GM10847 (cell line): ENCODE measurements around the gene PCDHA12.
"Not testable (repeated sequence)": the region's sequence is repeated elsewhere in the genome, so short reads cannot be mapped to it uniquely, and the experiment has no call there.

Experiments used
- POLR2A ChIP-seq: IDR thresholded peaks from 2 replicates; pipeline ENCODE4 v1.6.1; 2011; ENCODE audit not compliant: insufficient read length; ENCODE audit errors: extremely low read depth

The PCDHA12 gene, protein sequence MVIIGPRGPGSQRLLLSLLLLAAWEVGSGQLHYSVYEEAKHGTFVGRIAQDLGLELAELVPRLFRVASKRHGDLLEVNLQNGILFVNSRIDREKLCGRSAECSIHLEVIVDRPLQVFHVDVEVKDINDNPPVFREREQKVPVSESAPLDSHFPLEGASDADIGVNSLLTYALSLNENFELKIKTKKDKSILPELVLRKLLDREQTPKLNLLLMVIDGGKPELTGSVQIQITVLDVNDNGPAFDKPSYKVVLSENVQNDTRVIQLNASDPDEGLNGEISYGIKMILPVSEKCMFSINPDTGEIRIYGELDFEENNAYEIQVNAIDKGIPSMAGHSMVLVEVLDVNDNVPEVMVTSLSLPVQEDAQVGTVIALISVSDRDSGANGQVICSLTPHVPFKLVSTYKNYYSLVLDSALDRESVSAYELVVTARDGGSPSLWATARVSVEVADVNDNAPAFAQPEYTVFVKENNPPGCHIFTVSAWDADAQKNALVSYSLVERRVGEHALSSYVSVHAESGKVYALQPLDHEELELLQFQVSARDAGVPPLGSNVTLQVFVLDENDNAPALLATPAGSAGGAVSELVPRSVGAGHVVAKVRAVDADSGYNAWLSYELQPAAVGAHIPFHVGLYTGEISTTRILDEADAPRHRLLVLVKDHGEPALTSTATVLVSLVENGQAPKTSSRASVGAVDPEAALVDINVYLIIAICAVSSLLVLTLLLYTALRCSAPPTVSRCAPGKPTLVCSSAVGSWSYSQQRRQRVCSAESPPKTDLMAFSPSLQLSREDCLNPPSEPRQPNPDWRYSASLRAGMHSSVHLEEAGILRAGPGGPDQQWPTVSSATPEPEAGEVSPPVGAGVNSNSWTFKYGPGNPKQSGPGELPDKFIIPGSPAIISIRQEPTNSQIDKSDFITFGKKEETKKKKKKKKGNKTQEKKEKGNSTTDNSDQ

DNA sequence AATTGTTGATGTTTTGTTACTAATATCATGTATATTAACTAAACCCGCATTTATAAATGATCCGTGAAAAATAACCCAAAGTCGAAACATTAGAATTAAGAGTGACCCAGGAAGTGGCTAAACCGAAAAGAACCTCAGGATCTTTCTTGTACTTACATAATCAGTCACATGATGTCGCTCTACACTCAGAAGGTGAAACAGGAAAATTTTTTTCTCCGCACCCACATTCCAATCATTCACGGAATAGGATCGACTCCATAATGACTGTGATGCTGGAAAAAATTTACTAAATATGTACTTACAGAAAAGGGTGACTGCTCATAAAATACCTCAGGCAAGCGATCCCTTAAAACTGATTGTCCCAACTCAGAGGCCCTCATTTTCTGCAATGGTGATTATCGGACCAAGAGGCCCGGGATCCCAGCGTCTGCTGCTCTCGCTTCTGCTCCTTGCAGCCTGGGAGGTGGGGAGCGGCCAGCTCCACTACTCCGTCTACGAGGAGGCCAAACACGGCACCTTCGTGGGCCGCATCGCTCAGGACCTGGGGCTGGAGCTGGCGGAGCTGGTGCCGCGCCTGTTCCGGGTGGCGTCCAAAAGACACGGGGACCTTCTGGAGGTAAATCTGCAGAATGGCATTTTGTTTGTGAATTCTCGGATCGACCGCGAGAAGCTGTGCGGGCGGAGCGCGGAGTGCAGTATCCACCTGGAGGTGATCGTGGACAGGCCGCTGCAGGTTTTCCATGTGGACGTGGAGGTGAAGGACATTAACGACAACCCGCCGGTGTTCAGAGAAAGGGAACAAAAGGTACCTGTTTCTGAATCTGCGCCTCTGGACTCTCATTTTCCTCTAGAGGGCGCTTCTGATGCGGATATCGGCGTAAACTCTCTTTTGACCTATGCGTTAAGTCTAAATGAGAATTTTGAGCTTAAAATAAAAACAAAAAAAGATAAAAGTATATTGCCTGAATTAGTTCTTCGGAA is at the start of gene PCDHA12:
Gene PCDHA12, plus strand, starts transcription at position 224 of the 981 bp plus-strand sequence. Its CDS starts 165 bp downstream, at position 389.
- no peak for TF ChIP-seq POLR2A

GRCh38 chr5:140827704-140828361 is 47.3 kb upstream of the PCDHA12 start, which contains the start of gene PCDHA6:
Gene PCDHA6, plus strand, starts transcription at chr5:140827960. Its CDS starts 132 bp downstream, at chr5:140828092.
- no peak for TF ChIP-seq POLR2A

- TF ChIP-seq POLR2A = no peak
Measured at GRCh38 chr5:140828362-140828737, 46.8 kb upstream of the PCDHA12 start.

DNA sequence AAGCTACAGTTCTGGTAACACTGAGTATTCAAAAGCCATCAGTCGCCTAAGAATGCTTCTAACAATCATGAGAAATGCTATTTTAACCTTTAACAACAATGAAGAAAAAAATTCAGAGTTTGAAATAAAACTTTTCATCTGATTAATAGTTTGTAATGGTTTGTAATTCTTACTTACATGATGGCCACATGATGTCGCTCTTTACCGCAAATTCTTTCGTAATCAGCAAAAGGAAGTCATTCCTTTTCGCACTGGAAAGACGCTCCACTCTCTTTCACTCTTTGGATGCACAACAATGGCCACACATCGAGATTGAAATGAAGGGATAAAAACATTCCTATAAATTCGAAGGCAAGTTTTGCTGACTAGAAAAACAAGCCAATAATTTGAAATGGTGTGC is 41.1 kb upstream of the PCDHA12 start, which contains the start of gene PCDHA7:
Gene PCDHA7, plus strand, starts transcription at position 277 of the 400 bp plus-strand sequence. Its CDS starts 115 bp downstream, at position 392.
- no peak for TF ChIP-seq POLR2A

- no peak for TF ChIP-seq POLR2A
Measured at GRCh38 chr5:140835622-140836510, 39.2 kb upstream of the PCDHA12 start.

DNA sequence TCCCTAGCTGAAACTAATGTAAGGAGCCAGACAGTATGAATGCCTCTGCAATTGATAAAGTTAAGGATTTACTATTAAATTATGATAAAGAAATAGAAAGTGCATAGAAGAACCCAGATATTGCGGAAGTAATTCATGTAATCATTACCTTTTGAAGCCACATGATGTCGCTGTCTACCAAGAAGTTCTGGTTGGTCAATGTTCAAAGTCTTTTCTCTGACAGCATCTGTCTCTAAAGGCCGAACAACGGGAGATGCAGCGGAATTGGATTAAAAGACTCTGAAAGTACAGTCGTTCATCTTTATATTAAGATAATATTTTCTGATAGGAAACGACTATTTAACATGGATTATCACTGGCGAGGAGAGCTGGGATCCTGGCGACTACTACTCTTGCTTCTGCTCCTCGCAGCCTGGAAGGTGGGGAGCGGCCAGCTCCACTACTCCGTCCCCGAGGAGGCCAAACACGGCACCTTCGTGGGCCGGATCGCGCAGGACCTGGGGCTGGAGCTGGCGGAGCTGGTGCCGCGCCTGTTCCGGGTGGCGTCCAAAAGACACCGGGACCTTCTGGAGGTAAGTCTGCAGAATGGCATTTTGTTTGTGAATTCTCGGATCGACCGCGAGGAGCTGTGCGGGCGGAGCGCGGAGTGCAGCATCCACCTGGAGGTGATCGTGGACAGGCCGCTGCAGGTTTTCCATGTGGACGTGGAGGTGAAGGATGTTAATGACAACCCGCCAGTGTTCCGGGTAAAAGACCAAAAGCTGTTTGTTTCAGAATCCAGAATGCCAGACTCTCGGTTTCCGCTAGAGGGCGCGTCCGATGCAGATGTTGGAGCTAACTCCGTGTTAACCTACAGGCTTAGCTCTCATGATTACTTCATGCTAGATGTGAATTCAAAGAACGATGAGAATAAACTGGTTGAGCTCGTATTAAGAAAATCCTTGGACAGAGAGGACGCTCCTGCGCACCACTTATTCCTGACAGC is 33.8 kb upstream of the PCDHA12 start, which contains the start of gene PCDHA8:
Gene PCDHA8, plus strand, starts transcription at position 210 of the 985 bp plus-strand sequence. Its CDS starts 135 bp downstream, at position 345.
- no peak for TF ChIP-seq POLR2A

DNA sequence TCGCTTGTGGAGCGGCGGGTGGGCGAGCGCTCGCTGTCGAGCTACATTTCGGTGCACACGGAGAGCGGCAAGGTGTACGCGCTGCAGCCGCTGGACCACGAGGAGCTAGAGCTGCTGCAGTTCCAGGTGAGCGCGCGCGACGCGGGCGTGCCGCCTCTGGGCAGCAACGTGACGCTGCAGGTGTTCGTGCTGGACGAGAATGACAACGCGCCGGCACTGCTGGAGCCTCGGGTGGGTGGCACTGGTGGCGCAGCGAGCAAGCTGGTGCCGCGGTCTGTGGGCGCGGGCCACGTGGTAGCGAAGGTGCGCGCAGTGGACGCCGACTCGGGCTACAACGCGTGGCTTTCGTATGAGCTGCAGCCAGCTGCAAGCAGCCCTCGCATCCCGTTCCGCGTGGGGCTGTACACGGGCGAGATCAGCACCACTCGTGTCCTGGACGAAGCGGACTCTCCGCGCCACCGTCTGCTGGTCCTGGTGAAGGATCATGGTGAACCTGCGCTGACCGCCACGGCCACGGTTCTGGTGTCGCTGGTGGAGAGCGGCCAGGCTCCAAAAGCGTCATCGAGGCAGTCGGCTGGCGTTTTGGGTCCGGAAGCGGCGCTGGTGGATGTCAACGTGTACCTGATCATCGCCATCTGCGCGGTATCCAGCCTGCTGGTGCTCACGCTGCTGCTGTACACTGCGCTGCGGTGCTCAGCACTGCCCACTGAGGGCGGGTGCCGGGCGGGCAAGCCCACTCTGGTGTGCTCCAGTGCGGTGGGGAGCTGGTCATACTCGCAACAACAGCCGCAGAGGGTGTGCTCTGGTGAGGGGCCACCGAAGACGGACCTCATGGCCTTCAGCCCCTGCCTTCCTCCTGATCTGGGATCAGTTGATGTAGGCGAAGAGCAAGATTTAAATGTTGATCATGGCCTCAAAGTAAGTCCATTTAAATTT is 32.0 kb upstream of the PCDHA12 start:
- TF ChIP-seq POLR2A = no peak

DNA sequence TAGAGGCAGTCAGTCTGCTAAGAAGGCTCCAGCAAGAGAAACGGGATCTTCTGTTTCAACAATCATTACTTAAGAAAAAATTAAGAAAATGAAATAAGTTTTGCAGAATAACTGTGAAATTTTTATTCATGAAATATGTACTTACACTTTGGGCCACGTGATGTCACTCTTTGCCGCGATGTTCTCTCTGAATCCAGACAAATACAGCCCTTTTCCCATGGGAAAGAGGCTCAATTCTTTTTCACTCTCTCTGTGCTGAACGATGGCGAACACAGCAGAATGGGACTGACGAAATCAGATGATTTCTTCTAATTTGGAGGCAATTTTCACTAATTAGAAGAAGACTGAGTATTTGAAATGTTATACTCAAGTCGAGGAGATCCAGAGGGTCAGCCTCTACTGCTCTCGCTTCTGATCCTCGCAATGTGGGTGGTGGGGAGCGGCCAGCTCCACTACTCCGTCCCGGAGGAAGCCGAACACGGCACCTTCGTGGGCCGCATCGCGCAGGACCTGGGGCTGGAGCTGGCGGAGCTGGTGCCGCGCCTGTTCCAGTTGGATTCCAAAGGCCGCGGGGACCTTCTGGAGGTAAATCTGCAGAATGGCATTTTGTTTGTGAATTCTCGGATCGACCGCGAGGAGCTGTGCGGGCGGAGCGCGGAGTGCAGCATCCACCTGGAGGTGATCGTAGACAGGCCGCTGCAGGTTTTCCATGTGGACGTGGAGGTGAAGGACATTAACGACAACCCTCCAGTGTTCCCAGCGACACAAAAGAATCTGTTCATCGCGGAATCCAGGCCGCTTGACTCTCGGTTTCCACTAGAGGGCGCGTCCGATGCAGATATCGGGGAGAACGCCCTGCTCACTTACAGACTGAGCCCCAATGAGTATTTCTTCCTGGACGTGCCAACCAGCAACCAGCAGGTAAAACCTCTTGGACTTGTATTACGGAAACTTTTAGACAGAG is 26.7 kb upstream of the PCDHA12 start, which contains the start of gene PCDHA9:
Gene PCDHA9, plus strand, starts transcription at position 244 of the 964 bp plus-strand sequence. Its CDS starts 114 bp downstream, at position 358.
- TF ChIP-seq POLR2A = not testable (repeated sequence)
